Left forelimb (tissue), 1 donor: ENCODE results near the gene TECTB.

Source experiments
- DNase-seq: peaks from one replicate; pipeline ENCODE4 v3.0.0-alpha.2; 2018; ENCODE audit warnings: low spot score

TECTB gene

DNA sequence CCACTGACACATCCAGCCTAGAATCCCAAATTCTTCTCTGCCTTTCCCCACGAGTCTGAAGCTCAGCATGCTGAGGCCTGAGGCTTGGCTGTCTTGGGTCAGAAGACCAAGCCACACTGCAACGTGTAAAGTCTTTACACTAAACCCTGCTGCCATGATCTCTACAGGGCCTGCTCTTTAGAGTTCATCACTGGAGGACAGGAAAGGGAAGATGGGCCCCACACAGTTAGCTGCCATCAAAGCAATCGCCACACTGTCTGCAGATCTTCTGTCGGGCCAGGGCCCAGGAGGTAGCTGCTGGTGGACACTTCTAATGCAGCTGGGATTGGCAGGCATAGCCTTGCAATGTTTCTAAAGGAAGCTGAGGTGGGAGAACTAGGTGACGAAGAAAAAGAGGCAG lies 8.4 kb upstream of the TECTB start:
- no peak for DNase-seq

DNA sequence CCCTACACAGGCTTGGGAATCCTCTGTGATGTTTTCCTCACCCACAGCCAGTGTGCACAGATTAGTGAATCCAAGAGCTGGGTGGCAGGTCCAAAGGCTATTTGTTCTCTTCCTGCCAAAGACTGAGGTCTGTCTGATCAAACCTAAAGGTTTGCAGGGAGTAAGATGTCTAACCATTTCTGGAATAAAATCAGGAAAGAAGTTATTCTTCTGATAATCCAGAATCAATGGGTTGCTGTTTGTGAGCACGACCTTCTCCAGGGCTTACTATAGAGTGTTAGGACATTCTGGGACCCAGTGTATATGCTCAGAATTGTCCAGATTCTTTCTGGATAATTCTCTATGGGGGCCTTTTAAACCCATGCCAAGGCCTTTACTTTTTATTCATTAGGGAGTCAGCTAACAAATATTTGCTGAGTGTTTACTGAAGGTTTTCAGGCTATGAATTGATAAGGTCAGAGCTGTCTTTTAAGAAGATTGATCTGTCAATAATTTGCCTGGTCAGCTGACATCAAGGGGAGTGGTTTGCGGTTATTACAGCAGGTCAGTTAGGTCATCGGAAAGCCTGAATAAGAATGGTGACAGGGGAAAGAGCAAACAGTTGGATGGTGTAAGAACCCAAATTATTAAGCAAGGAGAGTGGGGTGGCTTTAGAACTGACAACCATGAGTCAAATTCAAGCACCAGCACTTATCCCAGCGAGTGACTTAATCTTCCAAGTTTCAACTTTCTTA lies 7.5 kb upstream of the TECTB start:
- DNase-seq: no peak

DNA sequence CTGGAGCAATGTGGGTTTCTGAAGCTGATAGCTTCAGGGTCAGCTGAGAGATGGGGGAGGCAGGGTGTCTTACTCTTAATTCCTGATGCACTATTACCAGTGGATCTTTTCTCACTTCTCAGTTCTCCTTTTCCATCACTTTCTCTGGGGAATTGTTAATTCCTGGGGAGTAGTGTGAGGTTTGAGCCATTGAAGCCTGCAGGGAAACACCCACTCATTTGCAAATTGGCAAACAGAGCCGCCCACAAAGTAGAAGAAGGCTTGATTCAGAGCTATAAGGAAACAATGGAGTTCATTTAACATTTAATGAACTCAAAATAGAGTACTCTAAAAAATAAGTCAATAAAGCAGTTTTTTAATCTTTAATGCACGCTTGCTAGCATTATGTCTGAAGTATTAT lies 4.3 kb upstream of the TECTB start:
- no peak for DNase-seq

DNA sequence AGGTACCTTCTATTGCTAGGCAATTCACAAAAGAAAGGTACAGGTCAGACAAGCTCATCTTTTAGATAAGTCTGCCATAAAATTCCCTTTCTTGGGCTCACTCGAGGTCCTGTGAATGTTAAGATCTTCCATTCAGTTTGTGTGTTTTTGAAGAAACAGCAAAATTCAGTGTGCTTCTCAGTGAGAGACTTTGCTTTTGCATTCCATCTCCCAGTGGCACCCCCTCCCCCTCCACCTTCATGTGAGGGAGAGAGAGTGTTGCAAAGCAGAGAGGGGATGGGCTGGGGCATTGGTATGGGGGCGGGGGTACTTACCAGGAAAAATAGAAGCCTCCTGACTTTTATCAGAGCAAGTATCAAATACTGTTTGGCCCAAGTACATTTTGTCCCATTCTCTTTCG lies 3.8 kb upstream of the TECTB start:
- DNase-seq: no peak

DNA sequence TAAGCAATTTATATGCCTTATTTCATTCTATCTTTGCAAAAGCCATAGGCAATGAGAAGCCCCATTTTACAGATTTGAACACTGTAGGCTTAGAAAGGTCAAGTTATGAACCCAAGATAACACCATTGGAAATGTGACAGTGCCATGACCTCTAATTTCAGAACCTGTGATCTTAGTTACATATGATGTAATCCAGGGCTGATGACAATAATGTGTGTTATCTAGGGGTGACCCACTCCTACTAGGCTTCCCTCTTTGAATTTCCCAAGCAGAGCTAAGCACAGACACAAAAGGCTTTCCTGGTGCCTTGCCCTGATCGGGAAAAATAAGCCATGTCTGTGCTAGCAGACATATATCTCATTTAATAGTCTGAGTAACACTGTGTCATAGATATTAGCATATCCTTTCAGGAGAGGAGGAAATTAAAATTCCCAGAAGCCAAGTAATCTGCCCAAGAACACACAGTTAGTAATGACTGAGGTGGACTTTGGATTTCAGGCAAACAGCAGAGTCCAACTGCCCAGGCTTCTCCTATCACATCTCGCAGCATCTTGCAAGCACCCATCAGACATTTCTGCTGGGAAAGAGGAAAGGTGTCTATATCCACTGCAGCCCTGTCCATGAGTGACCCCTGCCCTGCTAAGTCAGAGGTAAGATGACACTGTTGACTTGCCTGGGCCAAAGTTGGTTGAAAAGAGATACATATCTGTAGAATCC lies 2.8 kb upstream of the TECTB start:
- DNase-seq: no peak

DNA sequence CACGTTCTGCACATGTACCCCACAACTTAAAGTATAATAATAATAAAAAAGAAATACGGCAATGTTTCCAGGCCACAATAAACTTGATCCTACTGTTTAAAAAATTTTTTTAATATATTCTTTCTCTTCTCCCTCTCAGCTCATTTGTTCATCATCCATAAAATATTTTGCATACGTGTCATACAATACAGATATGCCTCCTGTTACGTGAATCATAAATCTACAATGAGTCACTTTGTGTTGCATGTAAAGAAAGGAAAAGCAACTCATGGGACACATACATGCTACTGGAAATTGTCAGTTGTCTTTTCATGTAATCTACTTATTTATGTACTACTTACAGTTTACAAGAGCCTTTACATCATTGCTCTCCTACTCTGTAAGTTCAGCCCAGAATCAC lies 1.1 kb upstream of the TECTB start:
- no peak for DNase-seq

DNA sequence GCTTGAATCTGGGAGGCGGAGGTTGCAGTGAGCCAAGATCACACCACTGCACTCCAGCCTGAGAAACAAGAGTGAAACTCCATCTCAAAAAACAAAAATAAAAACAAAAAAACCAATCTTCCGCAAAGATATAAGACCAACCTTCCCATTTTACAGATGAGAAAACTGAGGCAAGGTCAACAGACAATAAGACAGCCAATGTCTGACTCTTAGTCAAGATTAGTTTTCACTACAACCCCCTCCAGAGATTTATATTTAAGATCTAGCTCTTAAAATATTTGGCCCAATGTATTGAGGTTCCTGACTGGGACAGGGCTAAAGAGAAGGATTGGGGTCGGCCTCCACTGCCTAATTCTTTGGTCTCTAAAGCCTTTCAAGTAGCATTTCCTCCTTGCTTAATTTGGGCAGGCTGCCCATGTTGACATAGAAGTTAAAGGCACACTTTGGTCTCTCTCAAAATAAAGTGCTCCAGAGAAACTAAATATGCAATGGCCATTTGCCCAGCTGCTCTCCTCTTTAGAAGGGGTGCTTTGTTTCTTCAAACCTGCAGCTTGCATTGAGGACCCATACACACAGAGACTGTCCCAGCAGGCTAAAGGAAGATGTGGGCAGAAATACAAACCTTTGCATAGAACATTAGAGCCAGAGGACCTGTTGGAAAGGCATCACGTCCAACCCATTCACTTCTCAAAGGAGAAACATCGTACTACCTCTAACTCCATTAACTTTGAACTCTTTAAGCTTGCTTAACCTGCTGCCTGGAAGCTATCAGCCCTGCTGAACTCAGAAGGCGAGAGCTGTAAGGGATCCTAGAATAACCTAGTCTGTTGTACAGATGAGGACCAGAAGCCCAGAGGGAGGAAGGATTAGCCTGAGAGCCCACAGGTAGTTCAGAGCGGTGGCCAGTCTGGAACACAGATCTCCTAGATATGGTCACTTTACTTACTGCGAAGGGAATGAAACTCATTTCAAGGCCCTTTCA lies 3.9 kb downstream of the TECTB start:
- DNase-seq: no peak

DNA sequence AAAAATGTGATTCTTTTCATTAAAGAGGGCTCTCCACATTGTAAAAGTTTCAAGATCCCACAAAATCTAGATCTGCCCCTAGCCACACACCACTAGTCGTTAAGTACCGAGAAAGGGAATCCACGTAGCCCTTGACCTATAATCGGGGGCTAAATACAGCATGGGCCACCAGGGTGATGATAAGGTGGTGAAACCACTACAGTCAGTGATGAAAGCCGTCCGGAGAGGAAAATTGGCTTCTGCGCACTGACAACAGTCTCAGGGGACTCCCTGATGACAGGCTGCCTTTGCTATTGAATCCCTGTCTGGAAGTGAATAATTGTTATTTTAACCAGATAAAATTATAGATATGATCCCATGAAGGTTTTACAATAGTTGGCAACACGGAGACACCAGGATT lies 4.6 kb downstream of the TECTB start:
- no peak for DNase-seq

DNA sequence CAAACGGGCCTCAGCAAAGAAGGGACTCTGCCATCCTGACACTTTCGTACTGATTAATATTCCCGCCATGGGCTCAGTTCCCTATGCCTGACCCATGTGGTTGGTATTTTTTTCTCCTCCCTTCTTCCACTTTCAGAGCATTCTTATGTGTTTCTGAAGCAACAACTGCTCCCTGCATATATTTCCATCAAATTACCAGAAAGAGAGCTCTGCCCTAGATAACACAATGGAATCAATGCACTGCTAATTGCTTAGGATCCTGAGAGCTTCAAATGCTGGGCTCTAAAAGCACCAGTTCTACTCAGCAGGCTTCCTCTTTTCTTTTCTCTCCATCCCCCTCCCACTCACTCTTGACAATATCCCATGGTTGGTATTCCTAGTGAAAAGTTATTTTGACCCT lies 5.3 kb downstream of the TECTB start:
- no peak for DNase-seq

DNA sequence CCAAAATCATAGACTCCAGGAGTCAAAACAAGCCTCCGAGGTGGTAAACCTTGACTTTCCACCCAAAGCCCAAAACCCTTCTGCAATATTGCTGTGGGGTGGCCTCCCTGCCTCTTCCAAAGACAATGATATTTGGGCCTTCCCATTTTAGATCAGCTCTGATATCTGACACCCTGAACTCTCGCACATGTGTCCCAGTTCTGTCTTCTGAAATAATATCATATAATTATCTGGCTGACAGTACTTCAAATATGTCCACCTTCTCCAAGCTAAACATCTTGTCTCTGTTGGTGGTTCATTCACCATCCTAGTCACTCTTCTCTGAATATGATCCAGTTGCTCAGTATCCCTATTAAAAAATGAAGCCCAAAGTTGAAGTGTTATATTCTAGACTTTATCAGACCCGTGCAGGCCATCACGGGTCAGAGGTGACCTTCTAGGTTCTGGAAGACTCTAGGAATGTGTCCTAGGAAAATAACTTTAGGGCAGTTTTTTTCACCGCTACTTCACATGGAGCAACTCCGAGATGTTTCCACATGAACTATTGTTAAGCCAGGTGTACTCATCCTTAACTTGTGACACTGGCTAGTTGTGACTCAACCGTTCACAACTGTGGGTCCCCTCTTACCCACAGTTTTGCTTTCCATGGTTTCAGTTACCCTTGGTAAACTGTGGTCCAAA lies 6.3 kb downstream of the TECTB start:
- DNase-seq: no peak

DNA sequence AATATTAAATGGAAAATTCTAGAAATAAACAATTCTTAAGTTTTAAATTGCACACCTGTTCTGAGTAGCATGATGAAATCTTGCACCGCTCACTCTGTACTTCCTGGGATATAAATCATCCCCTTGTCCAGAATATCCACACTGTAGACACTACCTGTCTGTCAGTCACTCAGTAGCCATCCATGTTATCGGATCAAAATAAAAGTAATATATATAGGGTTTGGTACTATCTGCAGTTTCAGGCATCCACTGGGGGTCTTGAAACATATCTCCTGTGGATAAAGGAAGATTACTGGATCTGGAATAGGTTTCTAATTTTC lies 6.8 kb downstream of the TECTB start:
- DNase-seq: no peak

DNA sequence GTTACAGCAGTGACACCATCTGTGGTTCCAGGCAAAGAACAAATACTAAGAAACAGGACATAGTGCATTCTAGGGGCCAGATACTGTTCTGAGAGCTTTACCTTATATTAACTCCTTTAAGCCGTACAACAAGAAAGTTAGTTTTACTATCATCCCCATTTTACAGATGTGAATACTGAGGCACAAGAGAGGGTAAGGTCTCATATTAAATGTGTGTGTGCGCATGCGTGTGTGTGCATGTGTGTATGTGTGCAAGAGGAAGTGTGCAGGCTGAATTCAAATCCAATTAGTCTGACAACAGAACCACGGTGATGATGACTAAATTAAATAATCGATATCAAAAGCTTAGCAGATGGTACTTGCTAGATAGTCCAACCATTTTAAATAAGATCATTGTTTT lies 11.0 kb downstream of the TECTB start:
- no peak for DNase-seq

DNA sequence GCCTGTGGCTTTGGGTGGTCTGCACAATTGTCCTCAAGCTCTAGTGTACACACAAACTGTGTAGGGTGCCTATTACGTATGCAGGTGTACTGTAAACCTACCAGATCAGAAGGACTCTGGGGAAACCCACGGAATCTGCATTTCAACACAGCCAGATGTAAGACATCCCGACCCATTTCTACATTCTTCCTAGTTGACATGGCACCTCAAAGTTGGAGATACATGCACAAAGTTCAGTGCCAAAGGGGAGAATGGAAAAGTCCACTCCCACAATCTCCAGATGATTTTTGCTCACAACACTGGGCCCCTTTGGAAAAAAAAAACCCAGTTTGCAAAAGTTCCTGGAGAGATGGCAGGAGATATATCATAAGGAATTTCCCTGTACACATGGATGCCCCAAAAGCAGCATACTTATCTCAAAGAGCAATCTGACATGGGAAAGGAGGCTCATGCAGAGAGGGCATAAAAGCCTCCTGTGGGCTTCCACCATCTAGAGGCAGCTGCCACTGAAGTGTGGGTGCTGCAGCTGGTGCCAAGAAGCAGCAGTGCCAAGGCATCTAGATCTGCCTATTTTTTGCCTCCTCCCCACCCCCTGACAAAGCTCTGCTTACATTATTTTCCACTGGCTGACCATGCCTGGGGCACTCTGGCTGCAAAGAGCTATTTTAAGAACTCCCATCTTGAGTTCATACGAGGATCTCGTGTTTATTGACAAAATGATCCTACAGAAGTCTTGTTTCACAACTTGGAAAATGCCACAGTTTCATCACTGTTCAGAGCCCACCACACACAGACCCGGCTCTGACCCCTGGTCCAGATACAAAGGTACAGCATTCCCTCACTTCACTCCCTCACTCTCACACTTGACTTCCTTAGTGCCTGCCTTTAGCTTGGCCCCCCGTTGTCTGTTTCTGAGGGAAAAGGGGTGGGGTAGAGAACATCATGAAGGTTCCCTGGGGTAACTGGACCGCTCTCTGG lies 12.9 kb downstream of the TECTB start:
- DNase-seq: no peak

DNA sequence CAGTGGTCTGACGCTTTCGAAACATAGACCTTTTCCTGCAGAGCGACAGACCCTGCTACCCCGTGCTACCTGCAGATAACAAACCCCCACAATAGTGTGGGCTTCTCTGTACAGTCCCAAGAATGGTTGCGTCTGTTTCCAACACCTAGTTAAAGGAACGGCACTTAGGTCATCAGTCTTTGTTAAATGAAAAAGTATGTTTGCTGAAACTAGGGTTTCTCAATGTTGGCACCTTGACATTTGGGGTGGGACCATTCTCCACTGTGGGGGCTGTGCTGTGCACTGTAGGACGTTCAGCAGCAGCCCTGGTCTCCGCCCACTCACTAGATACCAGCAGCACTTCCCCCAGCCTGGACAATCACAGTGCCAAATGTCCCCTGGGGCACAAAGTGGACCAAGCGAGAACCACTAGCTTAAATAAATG lies 13.7 kb downstream of the TECTB start:
- no peak for DNase-seq

DNA sequence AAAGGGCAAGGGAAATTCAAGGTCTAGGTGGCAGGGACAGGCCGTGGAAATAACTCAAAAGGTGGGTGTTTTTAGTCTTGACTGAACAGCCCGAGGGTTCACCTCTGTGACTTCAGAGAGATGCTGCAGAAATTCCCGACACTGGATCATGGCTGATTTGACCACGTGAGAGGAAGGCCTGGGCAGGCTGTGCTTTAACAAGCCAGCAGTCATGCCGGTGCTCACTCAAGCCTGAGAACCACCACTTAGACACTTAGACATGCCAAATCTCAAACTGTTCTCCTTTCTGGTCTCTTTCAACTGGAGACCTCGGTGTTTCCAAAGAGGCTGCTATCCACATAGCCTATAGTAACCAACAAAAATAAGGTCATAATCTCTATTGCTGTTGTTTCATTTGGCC lies 15.4 kb downstream of the TECTB start:
- no peak for DNase-seq

DNA sequence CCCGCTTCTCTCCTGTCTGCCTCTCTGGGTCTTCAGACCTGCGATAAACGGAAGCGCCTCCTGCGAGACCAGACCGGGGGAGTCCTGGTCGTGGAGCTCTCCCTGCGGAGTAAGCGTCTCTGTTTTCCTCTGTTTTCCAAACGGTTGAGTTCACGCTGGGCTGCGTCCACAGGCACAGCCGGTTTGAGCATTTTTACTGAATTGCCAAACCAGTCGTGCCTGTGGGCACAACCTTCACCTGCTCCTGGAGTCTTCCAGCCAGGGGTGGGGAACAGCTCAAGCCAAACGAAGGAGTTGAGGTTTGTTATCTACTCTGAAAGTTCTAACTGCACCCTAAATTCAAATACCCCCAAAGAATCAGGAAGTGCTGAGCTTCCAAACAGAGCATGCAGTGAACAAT lies 16.3 kb downstream of the TECTB start:
- no peak for DNase-seq

DNA sequence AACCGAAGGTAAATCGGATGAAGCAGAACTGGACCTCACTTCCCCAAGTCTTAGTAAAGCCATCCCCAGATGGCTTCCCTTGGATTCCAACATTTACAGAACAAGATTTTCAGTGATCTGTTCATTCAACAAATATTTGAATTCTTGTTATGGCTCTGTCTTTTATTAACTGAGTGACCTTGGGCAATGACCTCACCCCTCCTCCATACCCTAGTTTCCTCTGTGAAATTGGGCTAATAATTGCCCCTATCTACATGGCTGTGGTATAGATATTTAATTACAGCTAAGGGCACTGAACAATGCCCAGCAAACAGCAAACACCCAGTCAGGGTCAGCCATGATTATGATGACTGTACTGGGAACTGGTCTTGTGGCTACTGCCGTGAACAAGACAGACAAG lies 19.1 kb downstream of the TECTB start:
- no peak for DNase-seq

DNA sequence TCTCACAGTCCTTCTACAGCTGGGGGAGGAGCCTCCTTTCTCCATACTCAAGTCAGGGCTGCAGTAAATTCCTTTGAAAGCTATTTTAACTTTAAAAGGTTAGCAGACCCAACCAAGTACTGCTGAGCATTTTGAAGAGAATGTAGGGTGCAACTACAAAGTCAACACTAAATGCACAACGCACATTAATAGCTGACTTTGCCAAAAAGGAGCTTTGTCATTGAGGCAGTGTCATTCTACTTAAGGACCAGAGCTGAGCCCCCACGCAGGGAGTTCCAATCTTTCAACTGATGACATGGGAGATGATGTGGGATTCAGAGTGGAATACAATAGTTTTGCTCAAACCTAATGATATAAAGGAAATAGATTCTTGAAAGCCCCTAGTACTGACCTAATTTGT lies 20.3 kb downstream of the TECTB start:
- no peak for DNase-seq

DNA sequence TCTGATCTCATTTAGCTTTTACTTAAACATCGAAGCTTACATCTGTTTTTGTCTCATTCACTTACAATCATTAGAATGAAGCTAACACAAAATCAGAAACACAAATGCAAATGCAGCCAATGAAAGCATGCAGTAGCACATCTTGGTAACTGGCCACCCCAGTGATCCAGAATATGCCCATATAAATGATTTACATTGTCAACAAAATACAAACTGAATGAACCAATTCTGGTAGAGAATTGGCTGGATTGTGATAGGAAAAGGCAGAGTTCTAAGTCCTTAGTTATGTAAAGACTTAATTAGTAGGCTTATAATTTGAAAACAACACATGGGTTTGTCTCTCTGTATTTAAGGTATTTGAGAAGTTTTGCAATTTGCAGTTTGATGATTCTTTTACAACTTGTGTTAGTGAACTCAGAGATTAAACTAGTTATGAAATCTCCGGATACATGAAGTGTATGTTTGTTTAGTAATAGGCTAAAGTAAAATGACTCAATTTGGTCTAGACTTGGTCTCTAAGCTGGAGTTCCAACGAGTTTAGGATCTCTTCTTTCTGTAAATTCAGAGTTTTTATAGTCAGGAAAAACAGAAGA lies 21.2 kb downstream of the TECTB start:
- DNase-seq: no peak

DNA sequence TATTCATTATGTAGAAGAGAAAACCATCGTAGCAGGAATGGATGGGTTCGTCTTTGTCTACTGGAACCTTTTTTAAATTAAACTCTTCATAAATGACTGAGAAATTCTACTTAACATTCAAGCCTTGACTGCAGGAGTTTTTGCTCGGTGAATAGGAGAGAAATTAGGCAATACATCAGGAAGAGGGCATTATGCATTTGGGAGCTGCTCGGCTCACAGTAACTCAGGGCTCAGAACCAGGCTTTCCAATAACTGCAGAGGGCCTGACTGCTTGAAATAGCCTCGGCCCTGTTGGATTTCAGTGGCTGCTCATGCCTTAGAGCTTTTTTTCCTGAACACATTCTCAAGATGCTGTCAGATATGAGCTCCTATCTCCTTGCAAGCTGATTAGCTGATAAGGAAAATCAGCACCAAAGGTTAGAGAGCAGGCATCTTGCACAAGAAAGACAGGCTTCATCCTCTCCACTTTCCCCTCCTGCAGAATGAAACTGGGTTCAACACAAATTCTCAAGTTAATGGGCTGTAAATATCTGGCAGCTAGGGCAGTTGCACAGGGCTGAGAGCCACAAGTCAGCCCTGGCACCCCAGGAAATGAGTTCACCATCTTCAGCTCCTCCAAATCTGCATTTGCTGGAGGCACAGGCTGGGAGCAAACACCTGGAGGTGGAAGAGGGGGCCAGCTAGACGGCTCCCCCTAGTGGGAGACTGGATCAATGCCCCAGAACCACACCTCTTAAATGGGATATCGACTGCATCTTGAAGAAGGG lies 24.3 kb downstream of the TECTB start:
- no peak for DNase-seq
